GM19452 (cell line): ENCODE results near the gene TBC1D22A.
A peak's percentile ranks its signal among the peaks of the same experiment; 100 is the strongest.
"Not testable (repeated sequence)": the region's sequence is repeated elsewhere in the genome, so short reads cannot be mapped to it uniquely, and the experiment has no call there.

ENCODE experiments used
- ATAC-seq: cut with Tn5 transposase; IDR thresholded peaks from one replicate; pipeline ENCODE4 v1.9.1; 2021; ENCODE audit not compliant: unreplicated experiment

Gene TBC1D22A

GRCh38 chr22:46773076-46773475 lies 10.6 kb downstream of the TBC1D22A start:
- no peak for ATAC-seq

- peak; percentile 41 for ATAC-seq
Measured at GRCh38 chr22:46774253-46774979, 12.0 kb downstream of the TBC1D22A start.

DNA sequence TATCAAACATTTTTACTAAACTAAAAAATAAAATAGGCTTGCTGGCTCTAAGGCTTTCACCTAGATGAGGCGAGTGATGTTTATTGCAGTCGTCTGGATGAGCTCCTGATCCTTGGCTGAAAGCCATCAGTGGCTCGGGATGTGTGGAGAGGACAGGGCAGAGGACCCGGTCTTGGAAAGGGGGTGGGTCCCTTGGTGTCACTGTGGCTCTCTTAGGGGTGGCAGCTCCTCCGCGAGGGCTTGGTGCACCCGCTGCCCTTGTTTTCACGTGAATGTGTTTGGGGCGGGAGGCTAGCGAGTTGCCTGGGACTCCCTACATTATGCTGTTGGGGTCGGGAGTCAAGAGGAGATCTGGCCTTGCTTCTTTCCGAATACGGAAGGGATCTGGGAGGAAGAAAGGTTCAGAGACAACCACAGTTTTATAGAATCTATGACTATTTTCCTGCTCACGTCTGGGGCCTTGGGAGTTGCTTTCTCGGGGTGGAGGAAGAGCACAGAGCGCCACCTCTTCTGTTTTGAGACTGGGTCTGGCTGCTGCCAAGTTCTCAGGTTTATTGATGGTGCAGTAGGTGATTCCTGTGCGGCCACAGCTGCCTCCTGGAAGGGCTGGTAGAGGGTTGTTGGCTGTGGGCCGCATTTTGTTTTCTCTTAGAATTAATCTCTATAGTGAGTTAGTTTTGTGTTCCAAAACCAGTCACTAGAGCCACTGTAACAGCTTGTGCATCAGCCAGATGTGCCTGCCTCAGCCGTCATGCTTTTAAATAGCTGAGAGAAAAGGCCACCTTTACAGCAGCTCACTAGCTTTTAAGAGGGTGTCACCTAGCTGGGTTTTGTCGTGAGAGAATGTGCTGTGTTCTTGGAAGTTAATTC lies 12.8 kb downstream of the TBC1D22A start:
- no peak for ATAC-seq

DNA sequence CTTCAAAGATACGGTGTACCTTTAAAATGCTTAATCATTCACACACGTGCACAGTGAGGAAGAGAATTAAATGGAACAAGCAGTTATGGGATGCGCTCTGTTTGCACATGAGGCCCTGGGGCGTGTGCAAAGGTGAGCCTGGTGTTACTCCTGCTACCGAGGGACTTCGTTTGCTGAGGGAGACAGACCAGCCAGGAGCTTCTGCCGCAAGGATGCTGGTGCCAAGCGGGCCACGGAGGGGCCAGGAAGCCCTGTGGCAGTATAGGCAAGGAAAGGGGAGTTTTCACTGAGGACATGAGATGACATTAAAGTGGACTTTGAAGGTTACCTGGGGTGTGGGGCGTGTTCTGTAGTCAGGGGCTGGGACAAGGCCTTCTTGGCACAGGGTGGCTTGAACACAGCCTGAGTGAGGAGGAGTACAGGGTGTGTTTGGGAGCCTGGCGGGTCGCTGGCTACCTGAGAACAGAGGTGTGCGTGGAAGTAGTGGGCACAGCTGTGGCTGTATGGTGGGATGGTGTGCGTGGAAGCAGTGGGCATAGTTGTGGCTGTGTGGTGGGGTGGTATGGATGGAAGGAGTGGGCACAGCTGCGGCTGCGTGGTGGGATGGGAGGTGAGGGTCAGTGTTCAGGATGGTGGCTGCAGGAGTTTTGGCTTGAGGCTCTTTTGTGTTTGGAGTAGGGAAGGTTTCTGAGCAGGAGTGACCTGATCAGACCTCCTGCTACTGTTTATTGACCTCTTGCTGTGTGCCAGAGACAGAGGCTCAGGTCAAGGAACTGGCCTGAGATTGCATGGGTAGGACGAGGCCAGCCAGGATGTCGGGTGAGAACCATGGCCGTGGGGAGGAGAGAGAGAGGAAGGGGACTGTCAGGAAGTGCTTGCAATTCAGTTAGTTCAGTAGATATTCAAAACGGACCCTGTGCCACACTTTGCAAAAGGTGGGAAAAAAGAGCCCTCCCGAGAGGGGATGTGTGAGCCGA lies 13.7 kb downstream of the TBC1D22A start:
- ATAC-seq, result no peak

- no peak for ATAC-seq
Measured at GRCh38 chr22:46776876-46777608, 14.6 kb downstream of the TBC1D22A start.

GRCh38 chr22:46777609-46777970 lies 15.1 kb downstream of the TBC1D22A start:
- ATAC-seq, result no peak

GRCh38 chr22:46779023-46779422 lies 16.6 kb downstream of the TBC1D22A start:
- no peak for ATAC-seq

DNA sequence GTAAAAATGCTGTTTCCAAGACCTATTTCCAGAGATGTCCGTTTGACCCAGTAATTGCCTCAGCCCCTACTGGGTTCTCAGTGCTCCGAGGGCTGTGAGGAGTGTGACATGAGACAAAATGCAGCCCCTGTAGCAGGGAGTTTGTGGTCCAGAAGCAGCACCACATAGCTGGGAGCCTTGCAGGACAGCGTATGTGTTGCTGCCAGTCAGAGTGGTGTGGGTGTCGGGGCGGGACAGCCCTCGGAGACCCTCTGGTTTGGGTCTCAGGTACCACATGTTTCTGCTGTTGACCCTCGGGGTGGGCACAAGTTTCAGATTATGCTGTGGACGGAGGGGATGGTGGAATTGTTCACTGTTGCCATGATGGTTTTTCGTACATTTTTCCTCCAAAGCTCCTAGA lies 17.2 kb downstream of the TBC1D22A start:
- ATAC-seq, result no peak

GRCh38 chr22:46780453-46780852 lies 18.0 kb downstream of the TBC1D22A start:
- no peak for ATAC-seq

- no peak for ATAC-seq
Measured at GRCh38 chr22:46781291-46781690, 18.8 kb downstream of the TBC1D22A start.

DNA sequence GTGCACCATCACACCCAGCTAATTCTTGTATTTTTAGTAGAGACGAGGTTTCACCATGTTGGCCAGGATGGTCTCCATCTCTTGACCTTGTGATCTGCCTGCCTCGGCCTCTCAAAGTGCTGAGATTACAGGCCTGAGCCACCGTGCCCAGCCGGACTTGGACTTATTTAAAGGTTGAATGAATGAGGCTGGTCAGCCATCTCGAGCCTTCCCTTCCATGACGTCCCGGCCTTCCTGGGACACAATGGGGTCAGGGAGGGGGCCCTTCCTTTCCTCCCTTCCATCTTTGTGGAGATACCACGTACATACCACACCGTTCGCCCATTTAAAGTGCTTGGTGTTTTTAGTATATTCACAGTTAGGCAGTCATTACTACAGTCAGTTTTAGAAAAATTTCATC lies 19.8 kb downstream of the TBC1D22A start:
- ATAC-seq, result not testable (repeated sequence)

- ATAC-seq, result no peak
Measured at GRCh38 chr22:46783721-46784120, 21.3 kb downstream of the TBC1D22A start.

GRCh38 chr22:46788441-46789172 lies 26.2 kb downstream of the TBC1D22A start:
- no peak for ATAC-seq

- no peak for ATAC-seq
Measured at GRCh38 chr22:46789992-46790391, 27.5 kb downstream of the TBC1D22A start.

GRCh38 chr22:46791201-46791731 lies 28.8 kb downstream of the TBC1D22A start:
- no peak for ATAC-seq

- ATAC-seq, result no peak
Measured at GRCh38 chr22:46792061-46792796, 29.8 kb downstream of the TBC1D22A start.

DNA sequence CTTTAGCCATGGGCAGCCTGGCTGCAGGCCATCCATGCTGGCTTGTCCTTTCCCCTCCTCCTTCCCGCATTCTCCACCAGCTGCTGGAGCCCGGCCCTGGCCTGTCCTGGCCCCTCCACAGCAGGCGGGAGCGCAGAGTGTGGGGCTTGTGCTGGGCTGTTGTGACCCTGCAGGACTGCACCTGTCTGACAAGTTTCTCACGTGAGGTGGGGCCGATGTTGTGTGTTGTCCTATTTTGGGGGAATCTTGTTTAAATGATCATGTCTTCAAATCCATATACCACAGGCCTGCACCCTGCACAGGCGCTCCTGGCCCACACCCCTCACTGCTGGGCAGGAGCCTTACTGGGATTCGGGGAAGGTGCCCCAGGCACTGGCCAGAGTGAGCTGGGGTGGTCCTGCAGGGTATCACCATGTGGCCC lies 30.4 kb downstream of the TBC1D22A start:
- no peak for ATAC-seq

- ATAC-seq, result no peak
Measured at GRCh38 chr22:46793497-46793896, 31.0 kb downstream of the TBC1D22A start.

DNA sequence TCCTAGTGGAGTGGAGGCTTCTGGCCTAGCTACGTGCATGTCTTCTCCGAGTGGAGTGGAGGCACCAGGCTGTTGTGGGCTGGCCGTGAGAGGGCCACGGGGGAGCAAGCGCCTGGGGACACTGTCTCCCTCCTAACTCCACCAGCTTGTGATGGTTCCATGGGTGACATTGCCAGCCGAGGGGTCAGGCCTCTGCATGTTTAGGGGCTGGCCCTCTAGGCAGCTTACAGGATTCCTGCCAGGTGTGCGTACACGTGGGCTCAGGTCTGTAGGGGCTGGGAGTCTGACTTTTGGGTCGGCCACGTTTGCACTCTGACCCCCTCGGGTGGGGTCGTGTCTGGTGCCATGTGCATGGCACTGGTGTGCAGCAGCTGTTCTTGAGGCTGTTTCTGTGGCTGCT lies 31.6 kb downstream of the TBC1D22A start:
- ATAC-seq, result no peak
